ENCODE measurements around the gene OR6T1. TPM values are rescaled to one million over a fixed set of nuclear protein-coding genes. Genes with fewer than 3 reads are reported as not detected.

Gene OR6T1
- total RNA-seq, 1 experiment from 2014 or later, result not detected

GRCh38 chr11:123904932-123905331 lies 38.7 kb downstream of the OR6T1 start:
- intact Hi-C loops (cut with micrococcal nuclease; ENCODE audit: unreplicated experiment), result no loop called here
- no peak overlapping the region for H3K27ac Mint-ChIP-seq (ENCODE audit: unreplicated experiment)
- H3K9me3 Mint-ChIP-seq (ENCODE audit: low read depth, unreplicated experiment), result peaks cover 17% of the 10 kb centered on the region
- H3K36me3 Mint-ChIP-seq (ENCODE audit: insufficient read depth, unreplicated experiment), result no peaks in the 10 kb centered on the region
- BruUV-seq (replicated peaks), result no TSS peak
- CTCF ChIA-PET, result no interaction called here
- no peaks in the 10 kb centered on the region for H3K4me1 Mint-ChIP-seq (ENCODE audit: low read depth, unreplicated experiment)
- TF ChIP-seq CTCF (IDR thresholded peaks at IDR 0.05; ENCODE audit: unreplicated experiment), result no peak
- no peak for DNase-seq
- no peak overlapping the region for H3K4me3 Mint-ChIP-seq (ENCODE audit: low read depth, unreplicated experiment)
- H3K27me3 Mint-ChIP-seq (ENCODE audit: unreplicated experiment), result no peaks in the 10 kb centered on the region

GRCh38 chr11:123903932-123904331 lies 39.7 kb downstream of the OR6T1 start:
- no peaks in the 10 kb centered on the region for H3K27me3 Mint-ChIP-seq (ENCODE audit: unreplicated experiment)
- DNase-seq, result no peak
- H3K27ac Mint-ChIP-seq (ENCODE audit: unreplicated experiment), result no peak overlapping the region
- TF ChIP-seq CTCF (IDR thresholded peaks at IDR 0.05; ENCODE audit: unreplicated experiment), result no peak
- no peaks in the 10 kb centered on the region for H3K4me1 Mint-ChIP-seq (ENCODE audit: low read depth, unreplicated experiment)
- H3K36me3 Mint-ChIP-seq (ENCODE audit: insufficient read depth, unreplicated experiment), result no peaks in the 10 kb centered on the region
- peaks cover 17% of the 10 kb centered on the region for H3K9me3 Mint-ChIP-seq (ENCODE audit: low read depth, unreplicated experiment)
- intact Hi-C loops (cut with micrococcal nuclease; ENCODE audit: unreplicated experiment), result no loop called here
- H3K4me3 Mint-ChIP-seq (ENCODE audit: low read depth, unreplicated experiment), result no peak overlapping the region
- BruUV-seq (replicated peaks), result no TSS peak
- CTCF ChIA-PET, result no interaction called here

GRCh38 chr11:123901867-123902266 lies 41.8 kb downstream of the OR6T1 start, which contains the start of gene OR8D4:
TSS of gene OR8D4 (plus strand) at chr11:123902167. CDS start at chr11:123906432, 4,265 bp downstream.
- H3K4me1 Mint-ChIP-seq (ENCODE audit: low read depth, unreplicated experiment), result no peaks in the 10 kb centered on the region
- H3K27ac Mint-ChIP-seq (ENCODE audit: unreplicated experiment), result no peak within 1 kb of the TSS
- no peaks in the 10 kb centered on the region for H3K36me3 Mint-ChIP-seq (ENCODE audit: insufficient read depth, unreplicated experiment)
- no peak within 1 kb of the TSS for H3K4me3 Mint-ChIP-seq (ENCODE audit: low read depth, unreplicated experiment)
- CTCF ChIA-PET, result no interaction called here
- no peak for TF ChIP-seq CTCF (IDR thresholded peaks at IDR 0.05; ENCODE audit: unreplicated experiment)
- BruUV-seq (replicated peaks), result no TSS peak
- intact Hi-C loops (cut with micrococcal nuclease; ENCODE audit: unreplicated experiment), result no loop called here
- no peaks in the 10 kb centered on the region for H3K27me3 Mint-ChIP-seq (ENCODE audit: unreplicated experiment)
- no peak for DNase-seq
- peaks cover 10% of the 10 kb centered on the region for H3K9me3 Mint-ChIP-seq (ENCODE audit: low read depth, unreplicated experiment)

- no peak overlapping the region for H3K4me3 Mint-ChIP-seq (ENCODE audit: low read depth, unreplicated experiment)
- H3K27me3 Mint-ChIP-seq (ENCODE audit: unreplicated experiment), result no peaks in the 10 kb centered on the region
- no peak for TF ChIP-seq CTCF (IDR thresholded peaks at IDR 0.05; ENCODE audit: unreplicated experiment)
- CTCF ChIA-PET, result no interaction called here
- no peaks in the 10 kb centered on the region for H3K4me1 Mint-ChIP-seq (ENCODE audit: low read depth, unreplicated experiment)
- intact Hi-C loops (cut with micrococcal nuclease; ENCODE audit: unreplicated experiment), result no loop called here
- DNase-seq, result no peak
- H3K27ac Mint-ChIP-seq (ENCODE audit: unreplicated experiment), result no peak overlapping the region
- no peaks in the 10 kb centered on the region for H3K36me3 Mint-ChIP-seq (ENCODE audit: insufficient read depth, unreplicated experiment)
- peaks cover 9% of the 10 kb centered on the region for H3K9me3 Mint-ChIP-seq (ENCODE audit: low read depth, unreplicated experiment)
- no TSS peak for BruUV-seq (replicated peaks)
These were observed 43.8 kb downstream of the OR6T1 start for GRCh38 chr11:123899792-123900191.

Other genes with a start within 250 kb of the OR6T1 start
- gene ZNF202, start 202.2 kb downstream of the OR6T1 start, total RNA-seq (2022), result 10.3 TPM in 2 replicates
- gene OR6X1, start 189.3 kb downstream of the OR6T1 start, total RNA-seq (2022), result not detected in 2 replicates
- gene OR6M1, start 137.5 kb downstream of the OR6T1 start, total RNA-seq (2022), result not detected in 2 replicates
- gene TMEM225, start 58.2 kb downstream of the OR6T1 start, total RNA-seq (2022), result not detected in 2 replicates
- not detected in 2 replicates for gene OR8D4, start 41.7 kb downstream of the OR6T1 start, total RNA-seq (2022)
- not detected in 2 replicates for gene OR4D5, start 4.2 kb downstream of the OR6T1 start, total RNA-seq (2022)
- gene OR10S1, start 33.9 kb upstream of the OR6T1 start, total RNA-seq (2022), result not detected in 2 replicates
- not detected in 2 replicates for gene OR10G6, start 51.3 kb upstream of the OR6T1 start, total RNA-seq (2022)
- not detected in 2 replicates for gene OR10G4, start 69.2 kb upstream of the OR6T1 start, total RNA-seq (2022)
- not detected in 2 replicates for gene OR10G9, start 79.2 kb upstream of the OR6T1 start, total RNA-seq (2022)
- not detected in 2 replicates for gene OR10G8, start 83.0 kb upstream of the OR6T1 start, total RNA-seq (2022)
- not detected in 2 replicates for gene OR10G7, start 97.5 kb upstream of the OR6T1 start, total RNA-seq (2022)
- 1.9 and 3.3 TPM in 2 replicates for gene VWA5A, start 171.6 kb upstream of the OR6T1 start, total RNA-seq (2022)
- not detected in 2 replicates for gene OR10D3, start 239.5 kb upstream of the OR6T1 start, total RNA-seq (2022)

Measured in Calu3 (cell line).